ENCODE measurements around the gene FAAH. TPM values are rescaled to one million over a fixed set of nuclear protein-coding genes. Genes with fewer than 3 reads are reported as not detected.

Gene FAAH
- total and polyA plus RNA-seq, 10 of the 15 experiments (the other 5 are each of a cell fraction or from before 2014, with no cell fraction given): 0.07 to 2.5 (median 0.64) TPM; not detected in 1

GRCh38 chr1:46403916-46404315 lies 9.8 kb downstream of the FAAH start (continued):
- no peak for TF ChIP-seq ZBTB11 (CRISPR knock-in tag; IDR thresholded peaks at IDR 0.05)
- TF ChIP-seq ESRRA (IDR thresholded peaks at IDR 0.05; ENCODE audit: low read length): no peak
- TF ChIP-seq TCF3 (IDR thresholded peaks at IDR 0.05; ENCODE audit: borderline replicate concordance, insufficient read depth, low read depth, low read length): no peak
- no peak for TF ChIP-seq SMC3 (IDR thresholded peaks at IDR 0.05; ENCODE audit: borderline replicate concordance, low read length)

GRCh38 chr1:46404482-46405196 lies 10.5 kb downstream of the FAAH start:
- Histone ChIP-seq H3K9ac (ENCODE audit: control insufficient read depth, insufficient read depth, low read length) (no peak overlapping the region), H3K4me2 (ENCODE audit: control insufficient read depth, insufficient read depth) (no peak overlapping the region), H3K79me2 (ENCODE audit: control insufficient read depth, insufficient read depth, low read length) (no peaks in the 10 kb centered on the region), H4K20me1 (ENCODE audit: control insufficient read depth, insufficient read depth) (no peaks in the 10 kb centered on the region), H3K27ac (ENCODE audit: control insufficient read depth, insufficient read depth) (no peak overlapping the region), H3K27me3 (replicated peaks in 1 of 2; ENCODE audit: control insufficient read depth in 2 of 2, insufficient read depth in 2 of 2, low read length in 1 of 2) (no peaks in the 10 kb centered on the region), H3K4me1 (ENCODE audit: control insufficient read depth, insufficient read depth, low read length) (no peaks in the 10 kb centered on the region), H3K36me3 (ENCODE audit: control insufficient read depth in 2 of 2, insufficient read depth in 2 of 2, low read length in 1 of 2) (no peaks in the 10 kb centered on the region), H3K9me3 (replicated peaks; ENCODE audit: control insufficient read depth, insufficient read depth, low read length) (no peaks in the 10 kb centered on the region), H2AFZ (ENCODE audit: control insufficient read depth, low read depth, low read length) (no peak overlapping the region), H3K4me3 (no peak overlapping the region)
- DNase-seq (ENCODE audit: low read depth, low spot score): no peak
- FAIRE-seq: no peak
- no TSS peak for BruUV-seq (replicated peaks)
- CTCF ChIA-PET: interaction anchor here (1.1 to 1.2 kb wide), 2 partner anchors 57 to 73 kb away, joined by 3 read pairs; no protein-coding TSS in a partner anchor
- WGBS (ENCODE audit: insufficient coverage, insufficient replicate concordance, low lambda C conversion rate, missing lambda C conversion rate): 56% methylated on average over 7 of the region's 7 CpGs
- no peak for ATAC-seq
- in situ Hi-C loops (cut with MboI) (no loop called here), intact Hi-C loops (cut with micrococcal nuclease; ENCODE audit: unreplicated experiment) (no loop called here)
- POLR2A ChIA-PET: no interaction called here
- TF ChIP-seq ZNF217 (IDR thresholded peaks at IDR 0.05) (no peak), SUPT20H (IDR thresholded peaks at IDR 0.05; ENCODE audit: borderline replicate concordance, control insufficient read depth, low read depth, low read length) (no peak), NFYA (IDR thresholded peaks at IDR 0.05; ENCODE audit: borderline replicate concordance, low read depth, low read length) (no peak), CEBPB (IDR thresholded peaks at IDR 0.05; ENCODE audit: borderline replicate concordance in 1 of 2, low read depth in 2 of 2, low read length in 2 of 2) (no peak), KLF5 (IDR thresholded peaks at IDR 0.05; ENCODE audit: partially characterized antibody) (no peak), RAD21 (IDR thresholded peaks at IDR 0.05; ENCODE audit: insufficient read depth, low read depth, low read length) (no peak), ZNF622 (IDR thresholded peaks at IDR 0.05) (no peak)
- SMC1A ChIA-PET (ENCODE audit: uncharacterized antibody, unreplicated experiment): no interaction called here
- RAD21 ChIA-PET (ENCODE audit: unreplicated experiment): no interaction called here
